Neural cell (in vitro differentiated cells): Measurements from ENCODE around the gene LRRN3. TPM values are rescaled to one million over a fixed set of nuclear protein-coding genes. Genes with fewer than 3 reads are reported as not detected.

Experiments
- H2AFZ ChIP-seq: fragments of 200-600, 300-800 bp; sonication (generic), shearing (Covaris generic); 2 replicates; pipeline ENCODE4 v1.6.0; 2014; ENCODE audit warnings: low read depth, mild to moderate bottlenecking, antibody characterized with exemption, low read length, moderate library complexity
- H3F3A ChIP-seq: fragments of 200-600 bp; shearing (Covaris generic); 2 replicates; pipeline ENCODE4 v1.6.1; 2016; ENCODE audit warnings: mild to moderate bottlenecking, moderate library complexity, mixed read lengths, antibody characterized with exemption, low read length; ENCODE audit not compliant: insufficient read depth, poor library complexity, severe bottlenecking
- H3K27ac ChIP-seq: fragments of 200-600, 300-800 bp; sonication (generic), shearing (Covaris generic); 2 replicates; pipeline ENCODE4 v1.5.1; 2014; ENCODE audit warnings: mild to moderate bottlenecking, low read length, moderate library complexity
- H3K27me3 ChIP-seq: fragments of 300-800, 200-600 bp; sonication (generic), shearing (Covaris generic); 2 replicates; pipeline ENCODE4 v1.6.0; 2014; ENCODE audit warnings: mild to moderate bottlenecking, low read depth, low read length, moderate library complexity; ENCODE audit not compliant: insufficient read depth
- H3K36me3 ChIP-seq: fragments of 300-800, 200-600 bp; sonication (generic), shearing (Covaris generic); 2 replicates; pipeline ENCODE4 v1.5.1; 2014; ENCODE audit warnings: mild to moderate bottlenecking, antibody characterized with exemption, low read length, moderate library complexity; ENCODE audit not compliant: insufficient read depth
- H3K4me2 ChIP-seq: fragments of 300-800, 200-600 bp; sonication (generic), shearing (Covaris generic); 2 replicates; pipeline ENCODE4 v1.6.0; 2014; ENCODE audit warnings: mild to moderate bottlenecking, low read length
- H3K4me3 ChIP-seq: fragments of 300-800, 200-600 bp; sonication (generic), shearing (Covaris generic); 2 replicates; pipeline ENCODE4 v1.5.1; 2014; ENCODE audit warnings: mild to moderate bottlenecking, low read length, moderate library complexity
- H3K79me2 ChIP-seq: fragments of 200-600 bp; shearing (Covaris generic); replicated peaks from 2 replicates; pipeline ENCODE4 v1.6.0; 2014; ENCODE audit warnings: mild to moderate bottlenecking, low read length, moderate library complexity; ENCODE audit not compliant: insufficient read depth
- H3K9ac ChIP-seq: fragments of 300-800, 200-600 bp; sonication (generic), shearing (Covaris generic); 2 replicates; pipeline ENCODE4 v1.6.1; 2016; ENCODE audit warnings: mild to moderate bottlenecking, low read length, mixed read lengths
- H3K9me2 ChIP-seq: fragments of 200-600 bp; shearing (Covaris generic); 2 replicates; pipeline ENCODE4 v1.6.1; 2016; ENCODE audit warnings: mild to moderate bottlenecking, low read length, mixed read lengths; ENCODE audit not compliant: insufficient read depth
- H3K9me3 ChIP-seq: fragments of 200-600, 300-800 bp; sonication (generic), shearing (Covaris generic); 2 replicates; pipeline ENCODE4 v1.6.1; 2016; ENCODE audit warnings: mild to moderate bottlenecking, mixed run types, low read length, moderate library complexity, mixed read lengths
- H4K20me1 ChIP-seq: fragments of 200-600 bp; shearing (Covaris generic); 2 replicates; pipeline ENCODE4 v1.6.1; 2016; ENCODE audit warnings: mild to moderate bottlenecking, mixed run types; ENCODE audit not compliant: insufficient read depth
- EP300 ChIP-seq: fragments of 450-650 bp; conservative IDR thresholded peaks from 2 replicates; pipeline ENCODE4 v1.6.1; 2014; ENCODE audit warnings: antibody characterized with exemption, mild to moderate bottlenecking, moderate library complexity; ENCODE audit not compliant: poor library complexity, severe bottlenecking
- EZH2 ChIP-seq: fragments of 200-600, 300-800 bp; shearing (Covaris generic), sonication (generic); IDR thresholded peaks from 2 replicates; pipeline ENCODE4 v1.6.1; 2014; ENCODE audit warnings: antibody characterized with exemption, low read length, borderline replicate concordance, mild to moderate bottlenecking; ENCODE audit not compliant: insufficient read depth, poor library complexity, severe bottlenecking
- MXI1 ChIP-seq: fragments of 450-650 bp; conservative IDR thresholded peaks from 2 replicates; pipeline ENCODE4 v1.6.1; 2014; ENCODE audit warnings: antibody characterized with exemption, mild to moderate bottlenecking; ENCODE audit not compliant: poor library complexity, severe bottlenecking
- POLR2AphosphoS5 ChIP-seq: IDR thresholded peaks from 2 replicates; pipeline ENCODE4 v1.6.1; 2012
- RAD21 ChIP-seq: fragments of 450-650 bp; conservative IDR thresholded peaks from 2 replicates; pipeline ENCODE4 v1.6.1; 2014; ENCODE audit warnings: antibody characterized with exemption, mild to moderate bottlenecking, moderate library complexity
- SMC3 ChIP-seq: fragments of 450-650 bp; conservative IDR thresholded peaks from 2 replicates; pipeline ENCODE4 v1.6.1; 2014; ENCODE audit warnings: antibody characterized with exemption, mild to moderate bottlenecking, moderate library complexity; ENCODE audit not compliant: poor library complexity
- TAF1 ChIP-seq: IDR thresholded peaks from 2 replicates; pipeline ENCODE4 v1.6.1; 2012; ENCODE audit warnings: low read depth
- polyA plus RNA-seq: library from polyadenylated mRNA; depleted of rRNA; stranded (reverse); fragments of >200 nt; gene quantifications from 2 replicates; pipeline ENCODE4 v1.2.3, GENCODE V29; 2014
- TF ChIP-seq, protein P1 (sequence below): fragments of 450-650 bp; IDR thresholded peaks from 2 replicates; pipeline ENCODE4 v1.5.1; 2014; ENCODE audit warnings: antibody characterized with exemption, mild to moderate bottlenecking, moderate library complexity; ENCODE audit not compliant: poor library complexity, severe bottlenecking
- TF ChIP-seq, protein P2 (sequence below): IDR thresholded peaks from 2 replicates; pipeline ENCODE4 v1.6.1; 2012; ENCODE audit warnings: borderline replicate concordance

LRRN3 gene
- polyA plus RNA-seq, 1 donor from 2014 or later, result 138 TPM

DNA sequence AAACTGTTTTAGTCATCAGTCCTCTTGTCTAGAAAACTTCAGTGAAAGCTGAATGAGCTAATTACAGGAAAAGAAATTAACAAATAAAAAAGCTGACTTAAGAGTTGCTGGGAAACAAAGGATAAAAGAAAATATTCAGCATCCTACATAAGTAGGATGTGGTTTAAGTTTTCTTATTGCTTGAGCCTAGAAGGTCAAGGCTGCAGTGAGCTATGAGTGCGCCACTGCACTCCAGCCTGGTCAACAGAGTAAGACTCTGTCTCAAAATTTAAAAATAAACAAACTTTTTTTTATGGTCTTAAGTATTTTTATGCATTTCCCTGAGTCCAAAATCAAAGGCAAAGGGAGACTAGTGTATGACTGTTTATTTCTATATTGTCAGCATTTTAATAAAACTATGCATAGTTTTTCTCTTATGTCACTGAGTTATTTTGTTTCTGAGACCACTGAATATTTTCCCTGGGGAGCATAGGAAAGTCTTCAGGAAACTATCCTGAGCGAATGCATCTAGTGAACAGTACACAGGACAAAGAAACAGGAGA lies 40.0 kb upstream of the LRRN3 start:
- Histone ChIP-seq H3K27ac (no peak overlapping the region), H3K27me3 (no peaks in the 10 kb centered on the region), H3K9ac (no peak overlapping the region), H3K9me2 (no peaks in the 10 kb centered on the region), H2AFZ (no peak overlapping the region), H4K20me1 (no peaks in the 10 kb centered on the region), H3F3A (no peaks in the 10 kb centered on the region), H3K4me2 (no peak overlapping the region), H3K4me3 (no peak overlapping the region), H3K36me3 (no peaks in the 10 kb centered on the region), H3K9me3 (no peaks in the 10 kb centered on the region), H3K79me2 (no peaks in the 10 kb centered on the region)
- no peak for TF ChIP-seq EP300
- TF ChIP-seq, protein P1, sequence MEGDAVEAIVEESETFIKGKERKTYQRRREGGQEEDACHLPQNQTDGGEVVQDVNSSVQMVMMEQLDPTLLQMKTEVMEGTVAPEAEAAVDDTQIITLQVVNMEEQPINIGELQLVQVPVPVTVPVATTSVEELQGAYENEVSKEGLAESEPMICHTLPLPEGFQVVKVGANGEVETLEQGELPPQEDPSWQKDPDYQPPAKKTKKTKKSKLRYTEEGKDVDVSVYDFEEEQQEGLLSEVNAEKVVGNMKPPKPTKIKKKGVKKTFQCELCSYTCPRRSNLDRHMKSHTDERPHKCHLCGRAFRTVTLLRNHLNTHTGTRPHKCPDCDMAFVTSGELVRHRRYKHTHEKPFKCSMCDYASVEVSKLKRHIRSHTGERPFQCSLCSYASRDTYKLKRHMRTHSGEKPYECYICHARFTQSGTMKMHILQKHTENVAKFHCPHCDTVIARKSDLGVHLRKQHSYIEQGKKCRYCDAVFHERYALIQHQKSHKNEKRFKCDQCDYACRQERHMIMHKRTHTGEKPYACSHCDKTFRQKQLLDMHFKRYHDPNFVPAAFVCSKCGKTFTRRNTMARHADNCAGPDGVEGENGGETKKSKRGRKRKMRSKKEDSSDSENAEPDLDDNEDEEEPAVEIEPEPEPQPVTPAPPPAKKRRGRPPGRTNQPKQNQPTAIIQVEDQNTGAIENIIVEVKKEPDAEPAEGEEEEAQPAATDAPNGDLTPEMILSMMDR, result no peak
- no peak for TF ChIP-seq TAF1
- TF ChIP-seq, protein P2, sequence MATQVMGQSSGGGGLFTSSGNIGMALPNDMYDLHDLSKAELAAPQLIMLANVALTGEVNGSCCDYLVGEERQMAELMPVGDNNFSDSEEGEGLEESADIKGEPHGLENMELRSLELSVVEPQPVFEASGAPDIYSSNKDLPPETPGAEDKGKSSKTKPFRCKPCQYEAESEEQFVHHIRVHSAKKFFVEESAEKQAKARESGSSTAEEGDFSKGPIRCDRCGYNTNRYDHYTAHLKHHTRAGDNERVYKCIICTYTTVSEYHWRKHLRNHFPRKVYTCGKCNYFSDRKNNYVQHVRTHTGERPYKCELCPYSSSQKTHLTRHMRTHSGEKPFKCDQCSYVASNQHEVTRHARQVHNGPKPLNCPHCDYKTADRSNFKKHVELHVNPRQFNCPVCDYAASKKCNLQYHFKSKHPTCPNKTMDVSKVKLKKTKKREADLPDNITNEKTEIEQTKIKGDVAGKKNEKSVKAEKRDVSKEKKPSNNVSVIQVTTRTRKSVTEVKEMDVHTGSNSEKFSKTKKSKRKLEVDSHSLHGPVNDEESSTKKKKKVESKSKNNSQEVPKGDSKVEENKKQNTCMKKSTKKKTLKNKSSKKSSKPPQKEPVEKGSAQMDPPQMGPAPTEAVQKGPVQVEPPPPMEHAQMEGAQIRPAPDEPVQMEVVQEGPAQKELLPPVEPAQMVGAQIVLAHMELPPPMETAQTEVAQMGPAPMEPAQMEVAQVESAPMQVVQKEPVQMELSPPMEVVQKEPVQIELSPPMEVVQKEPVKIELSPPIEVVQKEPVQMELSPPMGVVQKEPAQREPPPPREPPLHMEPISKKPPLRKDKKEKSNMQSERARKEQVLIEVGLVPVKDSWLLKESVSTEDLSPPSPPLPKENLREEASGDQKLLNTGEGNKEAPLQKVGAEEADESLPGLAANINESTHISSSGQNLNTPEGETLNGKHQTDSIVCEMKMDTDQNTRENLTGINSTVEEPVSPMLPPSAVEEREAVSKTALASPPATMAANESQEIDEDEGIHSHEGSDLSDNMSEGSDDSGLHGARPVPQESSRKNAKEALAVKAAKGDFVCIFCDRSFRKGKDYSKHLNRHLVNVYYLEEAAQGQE, result no peak
- no peak for TF ChIP-seq SMC3

DNA sequence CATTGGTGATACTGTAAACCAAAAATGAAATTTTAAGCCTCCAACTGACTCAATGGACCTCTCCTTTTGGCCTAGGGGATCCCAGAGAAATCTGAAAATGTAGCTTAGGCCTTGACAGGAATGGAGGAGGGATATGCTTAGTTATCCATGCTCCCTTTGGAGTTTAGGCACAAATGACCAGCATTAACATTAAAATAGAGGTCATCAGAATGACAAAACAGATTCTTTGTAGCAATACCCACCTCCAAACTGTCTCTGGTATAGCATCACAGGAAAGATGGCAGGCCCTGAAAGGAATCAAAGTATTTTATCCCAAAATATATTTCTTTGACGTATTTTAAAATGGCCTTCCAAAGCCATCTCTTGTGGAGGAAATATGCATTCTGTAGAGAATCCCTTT lies 39.1 kb upstream of the LRRN3 start:
- Histone ChIP-seq H3F3A (no peaks in the 10 kb centered on the region), H3K36me3 (no peaks in the 10 kb centered on the region), H3K9me2 (no peaks in the 10 kb centered on the region), H3K79me2 (no peaks in the 10 kb centered on the region), H3K4me2 (no peak overlapping the region), H4K20me1 (no peaks in the 10 kb centered on the region), H3K4me3 (no peak overlapping the region), H3K27ac (no peak overlapping the region), H2AFZ (no peak overlapping the region), H3K9ac (no peak overlapping the region), H3K27me3 (no peaks in the 10 kb centered on the region), H3K9me3 (no peaks in the 10 kb centered on the region)
- TF ChIP-seq POLR2AphosphoS5 (no peak), TAF1 (no peak), MXI1 (no peak), SMC3 (no peak), RAD21 (no peak), EZH2 (no peak), EP300 (no peak)
- TF ChIP-seq, protein P1, result no peak
- TF ChIP-seq, protein P2, result no peak
